ENCODE results near the gene SEC11A. TPM values are rescaled to one million over a fixed set of nuclear protein-coding genes. Genes with fewer than 3 reads are reported as not detected.

SEC11A gene
- total and polyA plus RNA-seq, 2 donors (not counting 1 experiment from before 2014, with no cell fraction given) = 23.1 to 78.0 TPM

- CTCF ChIA-PET = interaction anchor here (0.7 to 3.5 kb wide), 9 partner anchors 12 to 178 kb away, joined by 3 to 21 read pairs (median 8); partner anchors contain the start of gene SEC11A
- H3K79me2 ChIP-seq (ENCODE audit: control insufficient read depth, insufficient read depth, low read length) = peaks cover 83% of the 10 kb centered on the region
- Mint-ChIP-seq H3K4me1 (peaks cover 60% of the 10 kb centered on the region), H3K27ac (peak overlapping the region; percentile 98), H3K9me3 (ENCODE audit: insufficient read depth) (no peaks in the 10 kb centered on the region), H3K27me3 (no peaks in the 10 kb centered on the region), H3K4me3 (peak overlapping the region; percentile 100)
- ATAC-seq (ENCODE audit: low read depth) (peak; percentile 52), DNase-seq (peak; percentile 88)
- no peaks in the 10 kb centered on the region for H3K9me3 ChIP-seq (ENCODE audit: control extremely low read depth in 1 of 3, control insufficient read depth in 2 of 3, insufficient read depth in 1 of 3, low read length in 2 of 3)
- H3K36me3 ChIP-seq (replicated peaks in 1 of 2; ENCODE audit: control extremely low read depth in 1 of 2, control insufficient read depth in 1 of 2, extremely low read depth in 1 of 2, insufficient read depth in 2 of 2, low read length in 1 of 2) = peaks cover 0 to 3% of the 10 kb centered on the region in 2 experiments
- WGBS (ENCODE audit: insufficient coverage) = under 1% methylated on average over 46 of the region's 46 CpGs
- peaks cover 38% of the 10 kb centered on the region for H4K20me1 ChIP-seq (ENCODE audit: control insufficient read depth, insufficient read depth, low read length, poor library complexity, severe bottlenecking)
- no peaks in the 10 kb centered on the region for H3K27me3 ChIP-seq (replicated peaks in 1 of 4; ENCODE audit: control extremely low read depth in 1 of 4, control insufficient read depth in 3 of 4, insufficient read depth in 4 of 4, low read length in 3 of 4)
- peak overlapping the region; percentile 69 to 93 (median 78) for H3K4me3 ChIP-seq (ENCODE audit: control extremely low read depth in 1 of 5, extremely low read depth in 1 of 5, insufficient read depth in 1 of 5, low read depth in 2 of 5, low read length in 4 of 5)
- H3K9ac ChIP-seq (ENCODE audit: low read length) = peak overlapping the region; percentile 97
- H3K27ac ChIP-seq (ENCODE audit: low read length in 2 of 2) = peak overlapping the region; percentile 86 to 97
- TF ChIP-seq EZH2 (IDR thresholded peaks at IDR 0.05; ENCODE audit: borderline replicate concordance, insufficient read depth, low read depth, low read length, poor library complexity, severe bottlenecking) = no peak
- TF ChIP-seq, protein P1, sequence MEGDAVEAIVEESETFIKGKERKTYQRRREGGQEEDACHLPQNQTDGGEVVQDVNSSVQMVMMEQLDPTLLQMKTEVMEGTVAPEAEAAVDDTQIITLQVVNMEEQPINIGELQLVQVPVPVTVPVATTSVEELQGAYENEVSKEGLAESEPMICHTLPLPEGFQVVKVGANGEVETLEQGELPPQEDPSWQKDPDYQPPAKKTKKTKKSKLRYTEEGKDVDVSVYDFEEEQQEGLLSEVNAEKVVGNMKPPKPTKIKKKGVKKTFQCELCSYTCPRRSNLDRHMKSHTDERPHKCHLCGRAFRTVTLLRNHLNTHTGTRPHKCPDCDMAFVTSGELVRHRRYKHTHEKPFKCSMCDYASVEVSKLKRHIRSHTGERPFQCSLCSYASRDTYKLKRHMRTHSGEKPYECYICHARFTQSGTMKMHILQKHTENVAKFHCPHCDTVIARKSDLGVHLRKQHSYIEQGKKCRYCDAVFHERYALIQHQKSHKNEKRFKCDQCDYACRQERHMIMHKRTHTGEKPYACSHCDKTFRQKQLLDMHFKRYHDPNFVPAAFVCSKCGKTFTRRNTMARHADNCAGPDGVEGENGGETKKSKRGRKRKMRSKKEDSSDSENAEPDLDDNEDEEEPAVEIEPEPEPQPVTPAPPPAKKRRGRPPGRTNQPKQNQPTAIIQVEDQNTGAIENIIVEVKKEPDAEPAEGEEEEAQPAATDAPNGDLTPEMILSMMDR (IDR thresholded peaks at IDR 0.05) = no peak
- POLR2A ChIA-PET = interaction anchor here (0.5 to 4.8 kb wide), 8 partner anchors 8 to 113 kb away, joined by 3 to 49 read pairs (median 6); partner anchors contain the start of genes NMB, SEC11A and WDR73
- peak overlapping the region; percentile 96 for H2AFZ ChIP-seq (ENCODE audit: insufficient read depth, low read depth, low read length, poor library complexity, severe bottlenecking)
- peak overlapping the region; percentile 95 for H3K4me2 ChIP-seq (replicated peaks; ENCODE audit: low read depth, low read length, poor library complexity, severe bottlenecking)
- intact Hi-C loops (cut with micrococcal nuclease) = loop anchor here (1.0 to 5.0 kb wide), 6 partner anchors 12 to 235 kb away; partner anchors contain the start of genes NMB, PDE8A, SEC11A and WDR73
- H3K4me1 ChIP-seq (ENCODE audit: control insufficient read depth in 2 of 2, insufficient read depth in 2 of 2, low read length in 2 of 2) = peaks cover 50 to 64% of the 10 kb centered on the region in 2 donors
Observed at GRCh38 chr15:84747416-84748273, 31.7 kb upstream of the SEC11A start.

GRCh38 chr15:84741121-84741520 lies 25.2 kb upstream of the SEC11A start:
- peaks cover 0 to 3% of the 10 kb centered on the region in 2 experiments for H3K36me3 ChIP-seq (replicated peaks in 1 of 2; ENCODE audit: control extremely low read depth in 1 of 2, control insufficient read depth in 1 of 2, extremely low read depth in 1 of 2, insufficient read depth in 2 of 2, low read length in 1 of 2)
- H3K27me3 ChIP-seq (replicated peaks in 1 of 4; ENCODE audit: control extremely low read depth in 1 of 4, control insufficient read depth in 3 of 4, insufficient read depth in 4 of 4, low read length in 3 of 4) = no peaks in the 10 kb centered on the region
- POLR2A ChIA-PET = no interaction called here
- no peak for DNase-seq
- CTCF ChIA-PET = interaction anchor here (0.8 kb wide), 1 partner anchor 18 kb away, joined by 3 read pairs; no protein-coding TSS in a partner anchor
- H3K27me3 Mint-ChIP-seq = no peaks in the 10 kb centered on the region
- no peaks in the 10 kb centered on the region for H3K9me3 ChIP-seq (ENCODE audit: control extremely low read depth in 1 of 3, control insufficient read depth in 2 of 3, insufficient read depth in 1 of 3, low read length in 2 of 3)
- peak overlapping the region; percentile 24 for H3K27ac Mint-ChIP-seq
- peaks cover 26% of the 10 kb centered on the region for H3K4me1 Mint-ChIP-seq
- peaks cover 15 to 22% of the 10 kb centered on the region in 2 donors for H3K4me1 ChIP-seq (ENCODE audit: control insufficient read depth in 2 of 2, insufficient read depth in 2 of 2, low read length in 2 of 2)
- no peak overlapping the region for H2AFZ ChIP-seq (ENCODE audit: insufficient read depth, low read depth, low read length, poor library complexity, severe bottlenecking)
- intact Hi-C loops (cut with micrococcal nuclease) = no loop called here
- WGBS (ENCODE audit: insufficient coverage) = 100% methylated on average over 1 of the region's 2 CpGs
- peaks cover 35% of the 10 kb centered on the region for H3K79me2 ChIP-seq (ENCODE audit: control insufficient read depth, insufficient read depth, low read length)
- no peak overlapping the region for H3K4me2 ChIP-seq (replicated peaks; ENCODE audit: low read depth, low read length, poor library complexity, severe bottlenecking)
- no peak overlapping the region for H3K27ac ChIP-seq (ENCODE audit: low read length in 2 of 2)
- no peak for TF ChIP-seq EZH2 (IDR thresholded peaks at IDR 0.05; ENCODE audit: borderline replicate concordance, insufficient read depth, low read depth, low read length, poor library complexity, severe bottlenecking)
- TF ChIP-seq, protein P1 (IDR thresholded peaks at IDR 0.05) = no peak
- no peaks in the 10 kb centered on the region for H4K20me1 ChIP-seq (ENCODE audit: control insufficient read depth, insufficient read depth, low read length, poor library complexity, severe bottlenecking)
- no peaks in the 10 kb centered on the region for H3K9me3 Mint-ChIP-seq (ENCODE audit: insufficient read depth)
- ATAC-seq (ENCODE audit: low read depth) = no peak
- H3K4me3 Mint-ChIP-seq = no peak overlapping the region
- H3K9ac ChIP-seq (ENCODE audit: low read length) = no peak overlapping the region
- H3K4me3 ChIP-seq (ENCODE audit: control extremely low read depth in 1 of 5, extremely low read depth in 1 of 5, insufficient read depth in 1 of 5, low read depth in 2 of 5, low read length in 4 of 5) = no peak overlapping the region
